ENCODE results near the gene IL4R. TPM values are rescaled to one million over a fixed set of nuclear protein-coding genes. Genes with fewer than 3 reads are reported as not detected.

The IL4R gene
- total and polyA plus RNA-seq, 2 of the 13 experiments (the other 11 are each of a cell fraction or from before 2014, with no cell fraction given), result 15.9 to 49.6 TPM

- TF ChIP-seq ZNF691 (CRISPR knock-in tag; IDR thresholded peaks at IDR 0.05; ENCODE audit: borderline replicate concordance, low read depth) (no peak), HNF4A (CRISPR knock-in tag; IDR thresholded peaks at IDR 0.05) (peak; percentile 38; the same call in 1 of the 2 replicates), ELF1 (CRISPR knock-in tag; IDR thresholded peaks at IDR 0.05) (0 out of 2 replicates have a peak, but pooled peaks have one; percentile 30), IRF1 (CRISPR knock-in tag; IDR thresholded peaks at IDR 0.05; ENCODE audit: low read depth) (no peak), PHF21A (CRISPR knock-in tag; IDR thresholded peaks at IDR 0.05) (peak; percentile 51; the same call in 1 of the 2 replicates), FOSL2 (CRISPR knock-in tag; IDR thresholded peaks at IDR 0.05) (peak; percentile 76), ZNF788 (CRISPR knock-in tag; IDR thresholded peaks at IDR 0.05; ENCODE audit: borderline replicate concordance) (no peak), ZNF589 (CRISPR knock-in tag; conservative IDR thresholded peaks at IDR 0.05) (no peak), HDAC1 (CRISPR knock-in tag; IDR thresholded peaks at IDR 0.05) (no peak), RCOR2 (CRISPR knock-in tag; IDR thresholded peaks at IDR 0.05) (no peak), IKZF4 (CRISPR knock-in tag; IDR thresholded peaks at IDR 0.05; ENCODE audit: borderline replicate concordance, low read depth, not compliant biosample characterization) (no peak), ZNF329 (CRISPR knock-in tag; IDR thresholded peaks at IDR 0.05; ENCODE audit: low read depth) (no peak), RAD21 (CRISPR knock-in tag; IDR thresholded peaks at IDR 0.05) (no peak), NR0B2 (CRISPR knock-in tag; IDR thresholded peaks at IDR 0.05) (0 out of 2 replicates have a peak, but pooled peaks have one; percentile 42)
- TF ChIP-seq, protein P1, sequence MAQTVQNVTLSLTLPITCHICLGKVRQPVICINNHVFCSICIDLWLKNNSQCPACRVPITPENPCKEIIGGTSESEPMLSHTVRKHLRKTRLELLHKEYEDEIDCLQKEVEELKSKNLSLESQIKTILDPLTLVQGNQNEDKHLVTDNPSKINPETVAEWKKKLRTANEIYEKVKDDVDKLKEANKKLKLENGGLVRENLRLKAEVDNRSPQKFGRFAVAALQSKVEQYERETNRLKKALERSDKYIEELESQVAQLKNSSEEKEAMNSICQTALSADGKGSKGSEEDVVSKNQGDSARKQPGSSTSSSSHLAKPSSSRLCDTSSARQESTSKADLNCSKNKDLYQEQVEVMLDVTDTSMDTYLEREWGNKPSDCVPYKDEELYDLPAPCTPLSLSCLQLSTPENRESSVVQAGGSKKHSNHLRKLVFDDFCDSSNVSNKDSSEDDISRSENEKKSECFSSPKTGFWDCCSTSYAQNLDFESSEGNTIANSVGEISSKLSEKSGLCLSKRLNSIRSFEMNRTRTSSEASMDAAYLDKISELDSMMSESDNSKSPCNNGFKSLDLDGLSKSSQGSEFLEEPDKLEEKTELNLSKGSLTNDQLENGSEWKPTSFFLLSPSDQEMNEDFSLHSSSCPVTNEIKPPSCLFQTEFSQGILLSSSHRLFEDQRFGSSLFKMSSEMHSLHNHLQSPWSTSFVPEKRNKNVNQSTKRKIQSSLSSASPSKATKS (CRISPR knock-in tag; IDR thresholded peaks at IDR 0.05), result no peak
- TF ChIP-seq, protein P2, sequence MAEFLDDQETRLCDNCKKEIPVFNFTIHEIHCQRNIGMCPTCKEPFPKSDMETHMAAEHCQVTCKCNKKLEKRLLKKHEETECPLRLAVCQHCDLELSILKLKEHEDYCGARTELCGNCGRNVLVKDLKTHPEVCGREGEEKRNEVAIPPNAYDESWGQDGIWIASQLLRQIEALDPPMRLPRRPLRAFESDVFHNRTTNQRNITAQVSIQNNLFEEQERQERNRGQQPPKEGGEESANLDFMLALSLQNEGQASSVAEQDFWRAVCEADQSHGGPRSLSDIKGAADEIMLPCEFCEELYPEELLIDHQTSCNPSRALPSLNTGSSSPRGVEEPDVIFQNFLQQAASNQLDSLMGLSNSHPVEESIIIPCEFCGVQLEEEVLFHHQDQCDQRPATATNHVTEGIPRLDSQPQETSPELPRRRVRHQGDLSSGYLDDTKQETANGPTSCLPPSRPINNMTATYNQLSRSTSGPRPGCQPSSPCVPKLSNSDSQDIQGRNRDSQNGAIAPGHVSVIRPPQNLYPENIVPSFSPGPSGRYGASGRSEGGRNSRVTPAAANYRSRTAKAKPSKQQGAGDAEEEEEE (CRISPR knock-in tag; IDR thresholded peaks at IDR 0.05; ENCODE audit: borderline replicate concordance), result no peak
- TF ChIP-seq, protein P3, sequence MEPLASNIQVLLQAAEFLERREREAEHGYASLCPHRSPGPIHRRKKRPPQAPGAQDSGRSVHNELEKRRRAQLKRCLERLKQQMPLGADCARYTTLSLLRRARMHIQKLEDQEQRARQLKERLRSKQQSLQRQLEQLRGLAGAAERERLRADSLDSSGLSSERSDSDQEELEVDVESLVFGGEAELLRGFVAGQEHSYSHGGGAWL (CRISPR knock-in tag; IDR thresholded peaks at IDR 0.05), result no peak; the same call in 1 of the 2 replicates
- TF ChIP-seq, protein P4, sequence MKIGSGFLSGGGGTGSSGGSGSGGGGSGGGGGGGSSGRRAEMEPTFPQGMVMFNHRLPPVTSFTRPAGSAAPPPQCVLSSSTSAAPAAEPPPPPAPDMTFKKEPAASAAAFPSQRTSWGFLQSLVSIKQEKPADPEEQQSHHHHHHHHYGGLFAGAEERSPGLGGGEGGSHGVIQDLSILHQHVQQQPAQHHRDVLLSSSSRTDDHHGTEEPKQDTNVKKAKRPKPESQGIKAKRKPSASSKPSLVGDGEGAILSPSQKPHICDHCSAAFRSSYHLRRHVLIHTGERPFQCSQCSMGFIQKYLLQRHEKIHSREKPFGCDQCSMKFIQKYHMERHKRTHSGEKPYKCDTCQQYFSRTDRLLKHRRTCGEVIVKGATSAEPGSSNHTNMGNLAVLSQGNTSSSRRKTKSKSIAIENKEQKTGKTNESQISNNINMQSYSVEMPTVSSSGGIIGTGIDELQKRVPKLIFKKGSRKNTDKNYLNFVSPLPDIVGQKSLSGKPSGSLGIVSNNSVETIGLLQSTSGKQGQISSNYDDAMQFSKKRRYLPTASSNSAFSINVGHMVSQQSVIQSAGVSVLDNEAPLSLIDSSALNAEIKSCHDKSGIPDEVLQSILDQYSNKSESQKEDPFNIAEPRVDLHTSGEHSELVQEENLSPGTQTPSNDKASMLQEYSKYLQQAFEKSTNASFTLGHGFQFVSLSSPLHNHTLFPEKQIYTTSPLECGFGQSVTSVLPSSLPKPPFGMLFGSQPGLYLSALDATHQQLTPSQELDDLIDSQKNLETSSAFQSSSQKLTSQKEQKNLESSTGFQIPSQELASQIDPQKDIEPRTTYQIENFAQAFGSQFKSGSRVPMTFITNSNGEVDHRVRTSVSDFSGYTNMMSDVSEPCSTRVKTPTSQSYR (CRISPR knock-in tag; IDR thresholded peaks at IDR 0.05; ENCODE audit: borderline replicate concordance), result 0 out of 2 replicates have a peak, but pooled peaks have one; percentile 54
Observed at GRCh38 chr16:27326738-27327585, 13.2 kb downstream of the IL4R start (continued).

All from HepG2 (cell line).